ENCODE results near the gene TMCC2. TPM values are rescaled to one million over a fixed set of nuclear protein-coding genes. Genes with fewer than 3 reads are reported as not detected.
"Not testable (repeated sequence)": the region's sequence is repeated elsewhere in the genome, so short reads cannot be mapped to it uniquely, and the experiment has no call there.

TMCC2 gene
- total RNA-seq, 1 experiment from 2014 or later: 2.7 TPM

- no peaks in the 10 kb centered on the region for H3K36me3 ChIP-seq (ENCODE audit: control insufficient read depth in 1 of 2, insufficient read depth in 2 of 2, low read length in 2 of 2)
- no peak overlapping the region for H3K27ac ChIP-seq (ENCODE audit: low read depth, low read length)
- ChIA-PET RAD21 (ENCODE audit: low non-redundant PET in 1 of 2, low total read pairs in 2 of 2, uncharacterized antibody in 2 of 2, unreplicated experiment in 2 of 2) (no interaction called here), POLR2A (no interaction called here), CTCF (interaction anchor here (1.0 kb wide), 1 partner anchor 29 kb away, joined by 3 read pairs; no protein-coding TSS in a partner anchor)
- no peak overlapping the region for H3K4me3 ChIP-seq (replicated peaks in 1 of 2; ENCODE audit: low read depth in 1 of 2, low read length in 2 of 2)
- no peaks in the 10 kb centered on the region for H4K20me1 ChIP-seq (ENCODE audit: insufficient read depth)
- no peak overlapping the region for H3K9ac ChIP-seq (ENCODE audit: low read length)
- no peaks in the 10 kb centered on the region for H3K9me3 ChIP-seq (ENCODE audit: control insufficient read depth in 1 of 2, insufficient read depth in 1 of 2, low read depth in 1 of 2, low read length in 2 of 2)
- BruUV-seq (replicated peaks): no TSS peak
- TF ChIP-seq SIN3A (IDR thresholded peaks at IDR 0.05; ENCODE audit: low read depth): no peak
- TF ChIP-seq ZBTB33 (IDR thresholded peaks at IDR 0.05; ENCODE audit: extremely low read depth, insufficient replicate concordance, low read length): no peak
- TF ChIP-seq EZH2phosphoT487 (IDR thresholded peaks at IDR 0.05; ENCODE audit: borderline replicate concordance): no peak
- TF ChIP-seq CEBPB (IDR thresholded peaks at IDR 0.05; ENCODE audit: low read depth): no peak
- TF ChIP-seq YY1 (IDR thresholded peaks at IDR 0.05; ENCODE audit: extremely low read depth, insufficient replicate concordance, low read depth, low read length): no peak
- no peak for TF ChIP-seq ZFX (IDR thresholded peaks at IDR 0.05)
- no peak for TF ChIP-seq EZH2 (IDR thresholded peaks at IDR 0.05)
- TF ChIP-seq ELF1 (IDR thresholded peaks at IDR 0.05; ENCODE audit: borderline replicate concordance, low read depth): no peak
- TF ChIP-seq FOSL1 (IDR thresholded peaks at IDR 0.05; ENCODE audit: low read depth): no peak
- no peak for TF ChIP-seq EGR1 (IDR thresholded peaks at IDR 0.05; ENCODE audit: low read depth)
- peaks cover 56 to 92% of the 10 kb centered on the region in 2 experiments for H3K4me1 ChIP-seq (ENCODE audit: control insufficient read depth in 1 of 2, insufficient read depth in 2 of 2, low read length in 2 of 2)
- H3K4me2 ChIP-seq (ENCODE audit: low read length): 0 out of 2 replicates have a peak overlapping the region, but pooled peaks have one; percentile 74
- no peak for DNase-seq (ENCODE audit: low read depth, low spot score)
- no peak overlapping the region for H2AFZ ChIP-seq (ENCODE audit: low read depth, low read length, poor library complexity, severe bottlenecking)
- ATAC-seq: no peak
- H3K9me2 ChIP-seq (ENCODE audit: insufficient read depth): no peaks in the 10 kb centered on the region
- intact Hi-C loops (cut with micrococcal nuclease): no loop called here
- no peaks in the 10 kb centered on the region for H3K27me3 ChIP-seq (ENCODE audit: insufficient read depth, low read length)
- H3K79me2 ChIP-seq (ENCODE audit: insufficient read depth, low read length): no peaks in the 10 kb centered on the region
Measured at GRCh38 chr1:205296154-205296553, 68.4 kb downstream of the TMCC2 start.

- ATAC-seq: peak; percentile 4; the same call in 1 of the 2 replicates
- H3K36me3 ChIP-seq (ENCODE audit: control insufficient read depth in 1 of 2, insufficient read depth in 2 of 2, low read length in 2 of 2); H2AFZ ChIP-seq (ENCODE audit: low read depth, low read length, poor library complexity, severe bottlenecking); intact Hi-C loops (cut with micrococcal nuclease); BruUV-seq (replicated peaks); H3K9me3 ChIP-seq (ENCODE audit: control insufficient read depth in 1 of 2, insufficient read depth in 1 of 2, low read depth in 1 of 2, low read length in 2 of 2); H3K27me3 ChIP-seq (ENCODE audit: insufficient read depth, low read length); H4K20me1 ChIP-seq (ENCODE audit: insufficient read depth); DNase-seq (ENCODE audit: low read depth, low spot score); H3K9me2 ChIP-seq (ENCODE audit: insufficient read depth); H3K79me2 ChIP-seq (ENCODE audit: insufficient read depth, low read length): not testable (repeated sequence)
- H3K4me2 ChIP-seq (ENCODE audit: low read length): peak overlapping the region; percentile 80
- RAD21 ChIA-PET (ENCODE audit: low non-redundant PET in 1 of 2, low total read pairs in 2 of 2, uncharacterized antibody in 2 of 2, unreplicated experiment in 2 of 2): interaction anchor here in 1 of 2 experiments (1.2 kb wide), 1 partner anchor 20 kb away, joined by 3 read pairs; no protein-coding TSS in a partner anchor
- CTCF ChIA-PET: interaction anchor here (1.3 to 1.4 kb wide), 2 partner anchors 24 to 27 kb away, joined by 5 to 6 read pairs; no protein-coding TSS in a partner anchor
- H3K9ac ChIP-seq (ENCODE audit: low read length): peak overlapping the region; percentile 54
- peaks cover 69 to 99% of the 10 kb centered on the region in 2 experiments for H3K4me1 ChIP-seq (ENCODE audit: control insufficient read depth in 1 of 2, insufficient read depth in 2 of 2, low read length in 2 of 2)
- H3K4me3 ChIP-seq (replicated peaks in 1 of 2; ENCODE audit: low read depth in 1 of 2, low read length in 2 of 2): peak overlapping the region in 1 of 2 experiments; percentile 43; a peak in 2 of 4 replicates
- peak overlapping the region; percentile 78 for H3K27ac ChIP-seq (ENCODE audit: low read depth, low read length)
- POLR2A ChIA-PET: interaction anchor here (0.9 to 1.5 kb wide), 3 partner anchors 13 to 27 kb away, joined by 3 read pairs; no protein-coding TSS in a partner anchor
Measured at GRCh38 chr1:205297546-205298177, 69.9 kb downstream of the TMCC2 start.
